NCI-H345 treated with DMSO at 0.1 percent for 48 hours (cell line): ENCODE measurements around the gene RAB3IL1.

Experiments used
- DNase-seq: peaks from one replicate; lab custom pipeline; 2025; ENCODE audit not compliant: unreplicated experiment; lab: John Stamatoyannopoulos, UW

The RAB3IL1 gene

DNA sequence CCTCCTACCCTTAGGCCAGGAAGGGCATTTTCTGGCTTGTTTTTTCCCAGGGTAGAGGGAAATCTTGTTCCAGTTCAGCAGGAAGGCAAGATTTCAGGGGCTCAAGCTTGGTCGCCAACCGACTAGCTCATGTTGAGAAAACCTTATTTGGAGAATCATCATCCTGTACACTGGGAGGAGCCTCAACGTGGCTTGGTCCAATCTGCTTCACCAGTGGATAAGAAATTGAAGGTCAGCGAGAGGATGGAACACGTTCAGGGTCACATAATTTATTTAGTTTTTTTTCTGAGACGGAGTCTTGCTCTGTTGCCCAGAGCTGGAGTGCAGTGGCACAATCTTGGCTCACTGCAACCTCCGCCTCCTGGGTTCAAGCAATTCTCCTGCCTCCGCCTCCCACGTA lies 68.7 kb downstream of the RAB3IL1 start:
- DNase-seq = no peak

DNA sequence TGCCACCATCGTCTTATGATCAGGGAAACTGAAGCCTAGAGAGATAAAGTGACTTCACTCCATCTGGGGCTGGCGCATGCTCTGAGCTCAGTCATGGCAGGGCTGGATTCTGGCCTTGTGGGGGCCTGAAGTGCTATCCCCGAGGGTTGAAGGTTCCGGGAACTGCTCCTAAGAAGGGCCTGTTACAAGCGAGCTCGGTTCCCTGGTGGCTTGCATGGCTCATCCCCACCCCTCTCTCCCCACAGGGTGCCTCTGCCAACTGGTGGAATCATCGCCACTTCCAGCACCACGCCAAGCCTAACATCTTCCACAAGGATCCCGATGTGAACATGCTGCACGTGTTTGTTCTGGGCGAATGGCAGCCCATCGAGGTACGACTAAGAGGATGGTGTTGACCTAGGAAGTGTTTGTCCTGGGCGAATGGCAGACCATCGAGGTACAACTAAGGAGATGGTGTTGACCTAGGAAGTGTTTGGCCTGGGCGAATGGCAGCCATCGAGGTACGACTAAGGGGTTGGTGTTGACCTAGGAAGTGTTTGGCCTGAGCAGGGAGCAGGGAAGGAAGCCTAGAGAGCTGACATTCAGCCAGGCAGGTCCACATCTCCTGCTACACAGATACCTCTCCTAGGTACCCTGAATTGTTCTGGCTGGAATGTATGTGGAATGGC lies 69.3 kb downstream of the RAB3IL1 start:
- no peak for DNase-seq
